T-helper 22 cell (primary cell): ENCODE data around the gene ZKSCAN3.
"Not testable (repeated sequence)": the region's sequence is repeated elsewhere in the genome, so short reads cannot be mapped to it uniquely, and the experiment has no call there.

ENCODE experiments used
- DNase-seq: peaks from one replicate; pipeline ENCODE4 v3.0.0-alpha.2; 2020; ENCODE audit warnings: low read depth

The ZKSCAN3 gene

DNA sequence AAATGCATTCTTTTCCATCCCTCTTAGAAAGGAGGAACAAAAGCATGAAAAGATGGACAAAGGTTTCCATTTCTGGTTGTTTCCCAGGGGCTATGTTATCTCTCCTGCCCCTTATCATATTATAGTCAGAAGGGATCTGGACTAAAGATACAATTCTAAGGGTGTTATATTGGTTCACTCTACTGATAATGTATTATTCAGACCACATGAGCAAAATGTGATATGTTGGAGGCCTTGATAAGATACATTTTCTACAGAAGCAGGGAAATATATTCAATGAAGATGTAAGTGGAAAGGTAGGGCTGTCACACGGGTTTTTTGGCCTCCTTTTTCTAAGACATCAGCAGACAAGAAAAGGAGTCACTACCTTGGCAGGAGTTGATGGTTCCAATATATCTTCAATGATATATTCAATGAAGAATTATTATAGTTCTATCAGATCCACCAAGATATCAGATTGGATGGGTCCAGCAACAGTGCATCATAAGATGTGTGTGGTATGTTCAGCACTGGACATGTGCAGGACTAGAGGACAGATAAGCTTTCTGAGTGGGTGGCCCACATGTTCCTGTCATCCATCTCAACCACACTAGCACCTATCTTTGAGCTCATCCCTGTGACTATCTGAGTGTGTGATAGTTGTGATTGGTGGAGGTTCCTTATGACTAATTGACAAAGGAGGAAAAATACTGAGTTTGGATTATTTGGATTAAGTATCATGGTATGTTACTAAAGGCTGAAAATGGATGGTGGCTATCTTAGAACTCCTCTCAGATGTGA lies 5.7 kb upstream of the ZKSCAN3 start:
- no peak for DNase-seq

GRCh38 chr6:28345201-28345600 lies 4.5 kb upstream of the ZKSCAN3 start:
- DNase-seq = no peak

- no peak for DNase-seq
Measured at GRCh38 chr6:28347119-28347518, 2.6 kb upstream of the ZKSCAN3 start.

- DNase-seq = no peak
Measured at GRCh38 chr6:28349344-28349891, 329 bp upstream of the ZKSCAN3 start.

GRCh38 chr6:28351087-28351486 lies 1.3 kb downstream of the ZKSCAN3 start:
- no peak for DNase-seq

DNA sequence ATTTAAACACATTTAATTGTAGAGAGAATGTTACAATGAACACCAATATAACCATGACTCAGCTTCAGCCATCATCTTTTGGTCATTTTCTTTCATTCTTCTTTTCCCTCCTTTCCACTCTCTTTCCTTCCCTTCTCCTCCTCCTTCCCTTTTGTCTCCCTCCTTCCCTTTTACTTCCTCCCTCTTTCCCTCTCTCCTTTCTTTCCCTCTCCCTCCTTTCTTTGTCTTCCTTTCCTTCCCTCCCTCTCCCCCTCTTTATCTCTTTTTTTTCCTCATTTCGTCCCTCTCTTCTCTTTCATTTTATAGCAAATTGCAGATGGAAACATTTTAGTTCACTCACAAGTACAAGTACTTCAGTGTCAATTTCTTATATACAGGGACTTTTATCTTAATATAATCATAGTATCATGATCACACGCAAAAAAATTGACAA lies 1.8 kb downstream of the ZKSCAN3 start:
- no peak for DNase-seq

- DNase-seq = no peak
Measured at GRCh38 chr6:28353356-28353755, 3.6 kb downstream of the ZKSCAN3 start.

DNA sequence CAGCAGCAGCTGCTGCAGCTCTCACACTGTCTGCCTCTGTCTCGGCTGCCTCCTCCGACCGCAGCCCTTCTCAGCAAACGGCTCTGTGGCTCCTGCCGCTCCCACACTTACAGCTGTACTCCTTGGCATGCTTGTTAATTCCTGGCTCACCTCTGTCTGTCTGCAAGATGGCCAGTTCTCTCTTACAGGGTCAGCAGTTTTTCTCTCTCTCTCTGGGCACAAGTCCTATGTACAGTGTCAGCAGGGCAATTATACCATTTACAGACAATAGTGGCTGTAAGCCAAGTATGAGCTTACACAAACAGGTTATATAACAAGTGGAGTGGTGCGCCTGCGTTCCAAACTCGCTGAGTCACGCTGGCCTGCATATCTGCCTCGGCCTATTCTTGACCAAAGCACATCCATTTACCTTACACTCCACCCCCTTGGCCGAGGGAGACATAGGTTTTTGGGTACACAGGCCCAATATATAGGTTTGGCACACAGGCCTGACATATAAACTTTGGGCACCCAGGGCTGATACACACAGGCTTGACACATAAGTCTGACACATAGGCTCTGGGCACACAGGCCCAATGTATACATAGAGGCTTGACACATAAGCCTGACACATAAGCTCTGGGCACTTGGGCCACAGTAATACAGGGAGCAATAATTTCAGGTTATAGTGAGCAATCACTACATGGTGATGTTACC lies 4.4 kb downstream of the ZKSCAN3 start:
- DNase-seq = no peak

DNA sequence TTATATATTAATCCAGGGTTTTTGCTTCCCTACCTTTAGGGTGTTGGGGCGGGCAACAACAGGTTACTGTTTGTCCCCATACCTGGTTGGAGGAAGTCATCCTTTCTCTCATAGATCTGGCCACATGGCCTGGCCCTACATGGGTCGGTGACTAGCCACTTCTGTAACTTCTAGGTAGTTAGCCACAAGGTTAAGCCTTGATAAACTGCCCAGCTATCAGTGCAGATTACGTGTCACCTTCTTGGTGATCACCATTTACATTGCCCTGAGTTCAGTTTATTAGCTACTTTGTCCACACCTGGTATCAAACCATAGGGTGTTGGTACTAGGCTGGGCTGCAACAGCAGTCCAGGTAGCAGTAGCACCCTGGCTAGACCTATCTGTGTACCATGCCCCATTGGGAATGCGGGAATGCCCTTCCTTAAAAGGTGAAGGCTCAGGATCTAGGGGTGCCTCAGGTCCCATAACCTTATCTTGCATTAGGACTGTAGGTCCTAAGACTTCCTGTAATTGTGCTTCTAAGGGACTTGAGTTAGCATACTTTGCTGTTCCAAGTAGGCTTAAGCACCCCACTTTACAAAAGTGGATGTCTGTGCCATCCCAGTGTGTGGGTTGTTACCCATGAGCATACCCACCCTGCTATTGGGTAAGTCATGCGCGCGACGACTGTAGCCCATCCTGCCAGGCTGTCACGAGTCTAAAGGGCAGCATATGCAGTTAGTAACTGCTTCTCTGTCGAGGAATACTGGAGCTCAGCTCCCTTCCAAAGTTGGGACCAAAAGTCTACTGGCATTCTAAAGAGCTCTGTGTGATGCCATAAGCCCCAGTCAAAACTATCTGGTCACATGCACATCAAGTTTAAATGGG lies 5.2 kb downstream of the ZKSCAN3 start:
- DNase-seq = no peak

DNA sequence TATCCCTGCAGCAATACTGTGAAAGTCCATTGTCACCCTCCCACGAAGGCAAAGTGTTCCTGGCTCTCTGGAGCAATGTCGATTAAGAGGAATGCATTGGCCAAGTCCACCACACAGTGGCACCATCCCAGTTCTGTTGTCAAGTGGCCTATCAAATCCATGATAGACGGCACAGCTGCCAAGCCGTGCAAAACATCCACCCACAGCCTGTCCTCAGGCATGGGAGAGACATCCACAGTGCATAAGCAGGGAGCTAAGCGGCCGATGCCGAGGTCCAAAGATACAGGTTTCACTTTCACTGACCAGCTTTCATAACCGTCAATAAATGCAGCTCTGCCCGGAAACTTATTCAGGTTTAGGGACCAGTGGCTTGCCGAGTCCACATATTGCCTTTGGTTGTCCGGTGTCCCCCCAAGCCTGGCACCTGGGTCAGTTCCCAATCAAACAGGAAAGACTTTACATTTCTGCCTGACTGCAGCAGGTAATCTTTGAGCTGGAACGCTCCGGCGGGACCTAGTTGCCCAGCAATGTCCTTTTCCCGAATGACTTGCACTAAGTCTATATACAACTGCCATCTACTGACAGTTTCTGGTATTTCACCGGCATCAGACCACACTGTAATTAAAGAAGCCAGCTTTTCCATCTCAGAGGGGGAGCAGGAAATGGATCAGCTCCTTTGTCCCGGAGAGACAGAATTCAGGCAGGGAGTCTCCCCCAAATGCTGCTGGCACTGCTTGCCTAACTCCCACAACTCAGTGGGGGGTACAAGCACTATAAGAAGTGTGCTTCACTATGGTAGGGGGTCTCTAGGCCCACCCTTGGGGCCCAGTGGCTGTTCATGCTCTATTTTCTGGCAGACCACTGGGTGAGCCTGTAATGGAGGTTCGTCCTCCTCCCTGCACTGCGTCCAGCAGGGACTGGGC lies 6.3 kb downstream of the ZKSCAN3 start:
- peak; percentile 25 for DNase-seq

GRCh38 chr6:28356666-28357020 lies 6.9 kb downstream of the ZKSCAN3 start:
- DNase-seq = no peak

GRCh38 chr6:28357036-28357435 lies 7.3 kb downstream of the ZKSCAN3 start:
- DNase-seq = no peak

- not testable (repeated sequence) for DNase-seq
Measured at GRCh38 chr6:28359562-28359961, 9.8 kb downstream of the ZKSCAN3 start.

DNA sequence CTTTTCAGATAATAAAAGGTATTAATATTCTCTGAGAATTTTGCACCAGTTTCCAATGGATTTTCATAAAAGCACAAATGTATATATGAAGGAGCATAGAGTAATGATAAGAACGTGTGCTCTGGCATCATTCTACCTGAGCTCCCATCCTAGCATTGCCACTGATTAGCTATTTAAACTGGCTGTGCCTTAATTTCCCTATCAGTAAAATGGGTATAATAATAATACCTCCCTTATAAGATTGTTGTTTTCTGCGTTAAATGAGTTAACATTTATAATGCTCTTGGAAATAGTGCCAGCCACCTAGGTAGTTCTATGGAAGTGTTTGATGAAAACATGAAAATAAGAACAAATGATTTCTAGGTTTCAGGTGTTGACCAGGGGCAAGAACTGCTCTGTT lies 11.2 kb downstream of the ZKSCAN3 start:
- DNase-seq = no peak

GRCh38 chr6:28365590-28365989 lies 15.8 kb downstream of the ZKSCAN3 start:
- DNase-seq = not testable (repeated sequence)

- DNase-seq = no peak
Measured at GRCh38 chr6:28368522-28368921, 18.8 kb downstream of the ZKSCAN3 start.

GRCh38 chr6:28369463-28369862 lies 19.7 kb downstream of the ZKSCAN3 start:
- no peak for DNase-seq

DNA sequence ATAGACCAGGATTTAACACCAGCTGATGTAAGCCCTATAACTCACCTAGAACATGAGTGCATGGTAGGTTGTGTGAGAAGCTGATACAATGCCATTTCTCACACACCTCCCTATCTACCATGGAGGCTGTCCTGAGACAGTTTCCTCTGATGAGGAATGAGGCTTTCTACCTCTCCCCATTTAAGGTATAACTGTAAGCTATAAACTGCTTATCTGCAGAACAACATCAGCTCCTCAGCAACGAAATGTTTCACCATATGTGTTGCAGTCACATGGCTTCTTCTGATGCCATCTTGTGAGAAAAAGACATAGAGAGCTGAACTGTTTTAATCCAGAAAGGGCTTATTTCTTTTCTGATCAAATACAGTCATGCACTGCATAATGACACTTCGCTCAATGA lies 20.7 kb downstream of the ZKSCAN3 start:
- no peak for DNase-seq

DNA sequence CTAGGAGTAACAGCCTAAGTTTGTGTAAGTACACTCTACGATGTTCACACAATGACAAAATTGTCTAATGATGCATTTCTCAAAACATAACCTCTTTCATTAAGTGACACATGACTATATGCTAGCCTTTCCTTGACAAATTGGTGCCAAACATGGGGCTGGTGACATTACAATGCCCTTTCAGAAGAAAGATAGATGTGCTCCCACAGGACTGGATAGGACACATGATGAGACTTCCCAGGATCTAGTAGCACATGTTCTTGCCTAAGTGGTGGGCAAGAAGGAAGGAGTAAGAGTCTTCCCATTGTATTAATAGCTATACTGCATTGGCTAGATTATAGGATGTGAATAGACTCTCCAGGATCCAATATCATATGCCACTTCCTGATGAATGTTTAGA lies 21.5 kb downstream of the ZKSCAN3 start:
- no peak for DNase-seq

DNA sequence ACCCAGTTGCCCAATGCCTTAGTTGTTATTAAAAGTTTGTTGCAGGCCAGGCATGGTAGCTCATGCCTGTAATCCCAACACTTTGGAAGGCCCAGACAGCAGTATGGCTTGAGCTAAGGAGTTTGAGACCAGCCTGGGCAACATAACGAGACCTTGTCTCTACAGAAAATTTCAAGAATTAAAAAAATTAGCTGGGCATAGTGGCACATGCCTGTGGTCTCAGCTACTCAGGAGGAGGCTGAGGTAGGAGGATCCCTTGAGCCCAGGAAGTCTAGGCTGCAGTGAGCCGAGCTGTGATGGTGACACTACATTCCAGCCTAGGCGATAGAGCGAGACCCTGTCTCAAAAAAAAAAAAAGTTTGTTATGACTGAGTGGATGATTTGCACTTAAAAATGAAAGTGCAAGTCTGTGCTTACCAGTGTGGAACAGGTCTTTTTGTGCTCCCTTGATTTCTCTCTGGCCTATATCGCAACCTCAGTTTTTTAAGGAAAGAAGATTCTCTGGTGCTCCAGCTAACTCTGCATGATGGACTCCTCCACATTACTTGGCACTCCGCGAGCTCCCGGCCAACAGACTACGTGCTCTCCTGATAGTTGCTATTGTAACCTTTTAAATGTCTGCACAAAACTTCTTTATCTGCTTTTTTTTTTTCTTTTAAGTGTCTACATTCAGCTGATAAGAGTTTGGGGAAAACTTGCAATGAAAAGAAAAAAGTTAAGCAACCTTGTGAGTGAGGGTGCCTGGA lies 22.1 kb downstream of the ZKSCAN3 start:
- no peak for DNase-seq

DNA sequence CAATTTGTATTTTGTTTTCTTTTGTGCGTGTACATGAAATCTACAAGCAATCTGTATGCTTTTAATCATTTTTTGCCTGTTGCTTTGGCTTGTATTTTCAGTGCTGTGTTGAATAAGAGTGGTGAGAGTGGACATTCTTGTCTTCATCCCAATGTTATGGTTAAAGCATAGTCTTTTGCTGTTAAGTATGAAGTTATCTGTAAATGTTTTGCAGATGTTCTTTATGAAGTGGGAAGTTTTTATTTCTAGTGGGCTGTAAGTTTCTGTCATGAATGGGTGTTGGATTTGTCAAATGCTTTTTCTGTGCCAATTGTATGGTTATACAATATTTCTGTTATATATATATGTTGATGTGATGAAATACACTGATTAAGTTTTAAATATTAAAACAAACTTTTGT lies 24.2 kb downstream of the ZKSCAN3 start:
- DNase-seq = no peak
